GM21390 (cell line): Measurements from ENCODE around the gene BMP4.

Experiments
- ATAC-seq: cut with Tn5 transposase; IDR thresholded peaks from one replicate; pipeline ENCODE4 v1.9.1; 2021; ENCODE audit not compliant: unreplicated experiment

Gene BMP4

DNA sequence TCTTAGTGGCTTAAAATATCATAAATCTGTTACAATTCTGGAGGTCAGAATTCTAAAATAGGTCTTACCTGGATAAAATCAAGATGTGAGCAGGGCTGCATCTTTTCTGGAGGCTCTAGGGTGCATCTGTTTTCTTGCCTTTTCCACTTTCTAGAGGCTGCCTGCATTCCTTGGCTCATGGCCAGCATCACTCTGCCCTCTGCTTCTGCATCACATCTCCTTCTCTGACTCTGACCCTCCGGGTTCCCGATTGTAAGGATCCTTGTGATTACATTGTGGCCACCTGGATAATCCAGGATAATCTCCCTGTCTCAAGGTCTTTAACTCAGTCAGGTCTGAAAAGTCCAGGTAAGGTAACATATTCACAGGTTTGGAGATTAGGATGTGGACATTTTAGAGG lies 11.0 kb upstream of the BMP4 start:
- no peak for ATAC-seq

DNA sequence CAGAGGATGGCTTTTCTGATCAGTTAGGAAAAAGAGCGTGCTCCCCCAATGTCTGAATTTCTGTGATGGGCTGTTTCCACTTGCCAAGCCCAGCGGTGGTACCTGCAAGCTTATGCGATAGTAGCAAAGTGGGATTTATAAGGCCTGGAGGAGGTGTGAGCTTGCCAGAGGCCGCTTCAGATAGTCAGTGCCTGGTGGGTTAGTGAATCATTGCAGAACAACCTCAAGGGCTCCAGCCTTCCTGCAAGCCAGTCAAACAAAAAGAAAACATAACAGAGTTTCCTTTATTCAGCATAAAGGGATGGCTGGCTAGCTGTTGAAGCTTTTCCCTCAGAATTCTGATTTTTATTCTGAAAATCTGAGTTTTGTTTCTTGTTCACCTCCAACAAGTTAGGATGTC lies 7.6 kb upstream of the BMP4 start:
- no peak for ATAC-seq

GRCh38 chr14:53963320-53964227 lies 6.9 kb upstream of the BMP4 start:
- no peak for ATAC-seq

DNA sequence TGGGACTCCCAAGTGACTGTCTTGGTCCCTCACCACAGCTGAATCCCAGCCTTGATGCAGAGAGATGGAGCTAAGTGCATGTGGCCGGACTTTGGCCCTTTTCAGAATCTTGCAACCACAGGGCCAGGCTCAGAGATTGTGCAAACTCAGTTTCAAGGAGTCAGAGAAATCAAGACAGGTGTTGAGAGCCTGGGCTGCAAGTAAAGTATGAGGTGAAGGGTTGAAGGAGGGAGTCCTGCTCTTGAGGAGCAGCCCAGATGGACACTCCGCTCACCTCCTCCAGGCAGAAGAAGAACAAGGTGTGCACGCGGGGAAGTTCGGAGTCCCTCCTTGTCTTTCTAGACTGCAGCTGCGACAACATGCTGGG lies 6.3 kb upstream of the BMP4 start:
- no peak for ATAC-seq

GRCh38 chr14:53958628-53959027 lies 2.0 kb upstream of the BMP4 start:
- no peak for ATAC-seq

GRCh38 chr14:53957739-53958138 lies 1.1 kb upstream of the BMP4 start:
- no peak for ATAC-seq

DNA sequence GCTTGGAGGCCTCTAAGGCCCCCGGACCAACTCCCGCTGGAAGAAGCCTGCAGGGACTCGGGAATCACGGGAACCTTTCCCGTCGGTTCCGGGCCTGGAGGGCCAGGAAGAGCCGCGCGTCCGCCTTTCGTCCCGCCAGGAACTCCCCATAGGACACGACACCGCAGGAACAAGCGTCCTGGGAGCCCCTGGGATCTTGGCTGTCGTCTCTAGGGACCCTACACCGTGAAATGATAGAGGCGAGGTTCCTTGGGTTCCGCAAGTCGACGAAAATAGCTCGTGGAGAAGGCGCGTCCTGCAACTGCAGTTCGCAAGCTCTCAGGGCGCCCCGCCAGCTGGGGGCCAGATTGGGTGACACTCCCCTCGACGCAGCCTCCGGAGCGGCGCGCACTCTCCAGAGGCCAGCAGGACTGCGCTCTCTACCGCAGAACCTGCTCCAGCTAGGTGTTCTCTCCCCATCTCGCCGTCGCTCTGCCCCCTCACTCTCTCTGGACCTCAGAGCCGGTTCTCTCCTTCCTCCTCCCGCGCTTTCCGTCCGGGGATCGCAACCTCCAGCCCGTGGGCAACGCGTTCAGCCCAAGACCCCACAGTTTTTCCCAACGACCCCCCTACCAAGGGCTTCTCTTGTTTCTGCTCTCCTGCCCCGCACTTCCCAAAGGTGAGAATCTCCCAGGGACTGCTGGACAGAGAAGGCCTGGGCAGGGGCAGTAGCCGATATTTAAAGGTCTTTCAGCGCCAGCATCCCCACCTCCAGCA lies 776 bp downstream of the BMP4 start:
- ATAC-seq = no peak

- ATAC-seq = no peak
These were observed 1.4 kb downstream of the BMP4 start for GRCh38 chr14:53955229-53955556.

DNA sequence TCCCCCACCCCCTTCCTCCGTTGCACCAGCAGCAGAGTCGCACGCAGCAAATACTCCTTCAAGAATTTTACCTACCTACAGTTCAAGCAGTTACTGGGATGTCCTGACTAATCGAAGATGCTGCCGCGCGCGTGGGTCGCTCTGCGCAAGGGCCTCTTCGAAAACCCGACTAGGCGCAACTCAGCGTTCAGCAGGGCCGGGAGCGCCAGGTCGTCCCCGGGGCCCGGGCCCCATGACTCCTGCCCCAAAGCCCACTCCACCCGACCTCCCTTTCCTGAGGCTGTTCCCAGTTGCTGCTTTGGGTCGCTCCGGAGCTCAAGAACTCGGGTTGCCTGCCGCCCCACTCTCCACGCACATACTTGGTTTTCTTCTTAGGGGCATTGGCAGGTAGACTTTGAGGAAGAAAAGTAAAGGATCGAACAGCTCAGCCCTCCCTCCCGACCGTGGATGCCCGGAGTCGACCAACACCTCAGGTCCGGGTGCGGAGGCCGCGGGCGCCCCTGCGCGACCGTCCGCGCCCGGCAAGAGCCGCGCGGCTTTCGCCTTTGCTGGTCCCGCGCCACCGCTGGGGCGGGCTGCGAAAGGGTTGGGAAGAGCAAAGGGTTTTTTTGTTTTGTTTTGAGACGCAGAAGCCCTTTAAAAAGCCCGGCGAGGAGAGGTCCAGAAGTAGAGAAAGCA lies 1.9 kb downstream of the BMP4 start:
- no peak for ATAC-seq

DNA sequence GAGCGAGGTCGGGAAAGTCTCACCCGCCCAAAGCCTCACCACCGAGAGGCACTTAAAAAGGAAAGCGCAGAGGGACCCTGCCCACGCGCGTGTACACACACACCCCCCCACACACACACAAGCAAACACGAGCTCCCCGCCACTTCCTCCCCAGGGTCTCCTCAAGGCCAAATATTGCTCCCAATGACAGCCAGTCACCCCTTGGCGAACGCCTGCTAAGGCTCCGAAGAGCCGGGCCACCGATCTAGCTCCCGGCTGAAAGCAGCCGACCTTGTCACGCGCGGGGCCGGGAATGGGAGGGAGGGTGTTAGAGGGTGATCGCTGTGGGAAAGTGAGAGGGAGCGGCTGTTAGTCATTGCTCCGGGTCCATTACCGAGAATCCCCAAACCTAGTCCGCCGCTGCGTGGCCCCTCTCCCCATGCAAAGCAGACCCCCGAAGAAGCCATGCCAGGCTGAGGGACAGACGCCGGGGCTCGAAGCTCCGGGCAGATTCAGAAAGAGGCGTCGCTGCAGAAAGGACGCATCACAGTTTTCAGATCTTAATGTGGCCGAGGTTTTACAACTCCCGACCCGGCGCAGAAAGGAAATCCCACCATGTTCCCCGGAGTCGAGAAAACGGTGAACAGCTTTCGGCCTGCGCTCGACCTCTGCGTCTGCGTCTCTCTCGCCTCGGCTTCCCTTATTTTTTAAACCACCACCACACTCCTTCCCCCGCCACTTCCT lies 2.6 kb downstream of the BMP4 start:
- no peak for ATAC-seq

DNA sequence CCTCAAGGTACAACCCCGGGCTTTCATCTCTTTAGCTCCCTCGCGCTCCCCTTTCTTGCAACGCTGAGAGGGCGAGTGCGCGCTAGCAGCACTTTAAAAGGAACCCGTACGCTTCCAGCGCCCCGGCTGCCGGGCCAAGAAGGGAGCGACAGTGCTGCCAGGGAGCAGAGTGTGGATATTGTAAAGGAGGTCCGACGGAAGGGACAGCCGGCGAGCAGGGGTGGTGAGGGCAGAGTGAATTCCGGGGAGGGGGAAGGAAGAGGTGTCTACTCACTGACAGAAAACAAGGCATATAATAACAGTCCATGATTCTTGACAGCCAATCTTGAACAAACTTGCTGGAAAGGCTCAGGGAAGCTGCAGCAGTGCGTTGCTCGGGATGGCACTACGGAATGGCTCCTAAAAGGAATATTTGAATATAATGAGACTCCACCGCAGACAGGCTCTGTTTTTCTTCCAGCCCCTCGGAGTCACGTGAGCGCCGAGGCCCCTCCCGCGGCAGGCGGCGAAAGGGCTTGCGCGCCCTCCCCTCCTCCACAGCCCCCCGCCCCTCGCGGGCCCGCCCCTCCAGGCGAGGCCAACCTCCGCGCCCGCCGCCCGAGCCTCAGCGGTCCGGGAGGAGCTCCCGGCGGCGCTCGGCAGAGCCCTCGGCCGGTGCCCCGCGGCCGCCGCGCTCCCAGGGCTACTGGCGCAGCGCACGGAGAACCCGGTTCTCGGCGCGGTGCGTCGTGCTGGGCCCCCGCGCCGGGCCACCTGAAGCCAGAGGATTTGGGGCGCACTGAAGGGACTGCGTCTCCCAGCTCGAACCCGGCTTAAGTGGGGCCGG lies 3.4 kb downstream of the BMP4 start:
- ATAC-seq = no peak

GRCh38 chr14:53952533-53952932 lies 4.1 kb downstream of the BMP4 start:
- no peak for ATAC-seq

DNA sequence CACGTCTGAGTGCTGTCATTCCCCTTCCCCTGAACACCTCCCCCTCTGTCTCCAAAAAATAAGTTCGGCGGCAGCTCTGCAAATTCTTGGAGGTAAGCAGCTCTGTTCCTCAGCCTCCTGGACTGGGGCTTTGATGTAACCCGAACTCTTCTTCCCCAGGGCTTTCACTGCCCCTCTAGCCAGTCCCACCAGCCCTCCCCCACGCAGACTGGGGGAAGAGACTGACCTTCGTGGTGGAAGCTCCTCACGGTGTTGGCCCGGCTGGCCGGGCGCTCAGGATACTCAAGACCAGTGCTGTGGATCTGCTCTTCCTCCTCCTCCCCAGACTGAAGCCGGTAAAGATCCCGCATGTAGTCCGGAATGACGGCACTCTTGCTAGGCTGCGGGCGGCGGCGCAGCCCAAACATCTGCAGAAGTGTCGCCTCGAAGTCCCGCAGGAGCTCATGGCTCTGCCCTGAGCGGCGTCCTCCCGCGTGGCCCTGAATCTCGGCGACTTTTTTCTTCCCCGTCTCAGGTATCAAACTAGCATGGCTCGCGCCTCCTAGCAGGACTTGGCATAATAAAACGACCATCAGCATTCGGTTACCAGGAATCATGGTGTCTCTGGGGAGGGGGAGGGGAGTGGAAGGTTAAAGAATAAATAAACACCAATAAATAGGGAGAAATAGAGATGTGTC lies 4.9 kb downstream of the BMP4 start:
- ATAC-seq = no peak

DNA sequence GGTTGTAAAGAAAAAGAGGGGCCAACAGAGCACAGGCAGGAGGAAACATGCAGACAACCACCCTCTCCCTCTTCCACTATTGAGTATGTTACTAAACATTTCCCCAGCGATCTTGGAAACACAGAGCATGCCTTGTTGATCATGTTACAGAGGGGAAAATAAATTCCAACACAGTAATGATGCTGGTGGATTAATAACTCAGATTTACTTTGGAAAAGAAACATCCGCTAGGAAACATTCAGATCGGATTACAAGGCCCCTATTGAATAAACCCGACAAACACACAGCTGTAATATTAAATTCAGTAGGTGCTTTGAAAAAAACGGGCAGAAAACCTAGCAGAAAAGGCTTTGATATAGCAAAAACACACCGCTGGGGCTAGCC lies 5.4 kb downstream of the BMP4 start:
- ATAC-seq = no peak

DNA sequence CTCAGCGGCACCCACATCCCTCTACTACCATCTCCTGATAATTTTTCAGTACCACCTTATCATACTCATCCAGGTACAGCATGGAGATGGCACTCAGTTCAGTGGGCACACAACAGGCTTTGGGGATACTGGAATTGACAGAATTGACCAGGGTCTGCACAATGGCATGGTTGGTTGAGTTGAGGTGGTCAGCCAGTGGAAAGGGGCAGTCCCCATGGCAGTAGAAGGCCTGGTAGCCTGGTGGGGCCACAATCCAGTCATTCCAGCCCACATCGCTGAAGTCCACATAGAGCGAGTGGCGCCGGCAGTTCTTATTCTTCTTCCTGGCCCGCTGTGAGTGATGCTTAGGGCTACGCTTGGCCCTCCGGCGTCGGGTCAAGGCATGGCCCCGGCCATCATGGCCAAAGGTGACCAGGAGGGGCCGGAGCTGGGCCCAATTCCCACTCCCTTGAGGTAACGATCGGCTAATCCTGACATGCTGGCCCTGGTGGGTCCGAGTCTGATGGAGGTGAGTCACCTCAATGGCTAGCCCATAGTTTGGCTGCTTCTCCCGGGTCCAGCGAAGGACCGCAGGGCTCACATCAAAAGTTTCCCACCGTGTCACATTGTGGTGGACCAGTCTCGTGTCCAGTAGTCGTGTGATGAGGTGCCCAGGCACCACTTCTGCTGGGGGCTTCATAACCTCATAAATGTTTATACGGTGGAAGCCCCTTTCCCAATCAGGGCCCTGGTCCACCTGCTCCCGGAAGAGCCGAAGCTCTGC lies 6.4 kb downstream of the BMP4 start:
- ATAC-seq = no peak

- ATAC-seq = no peak
These were observed 7.4 kb downstream of the BMP4 start for GRCh38 chr14:53949201-53949600.

- ATAC-seq = no peak
These were observed 8.3 kb downstream of the BMP4 start for GRCh38 chr14:53948205-53948884.

GRCh38 chr14:53947452-53948204 lies 9.0 kb downstream of the BMP4 start:
- no peak for ATAC-seq
